AG09309 (cell line): ENCODE measurements around the gene TUBE1.

Experiments
- DNase-seq: peaks from one replicate; pipeline ENCODE4 v3.0.0-alpha.2; 2010; ENCODE audit warnings: low read depth
- H3K4me3 ChIP-seq: 2 replicates; pipeline ENCODE4 v1.5.1; 2011; ENCODE audit warnings: mild to moderate bottlenecking, low read depth, low read length, moderate library complexity; ENCODE audit not compliant: control insufficient read depth
- CTCF ChIP-seq: IDR thresholded peaks from 2 replicates; pipeline ENCODE4 v1.5.1; 2011; ENCODE audit warnings: mild to moderate bottlenecking, low read depth, low read length, inconsistent platforms; ENCODE audit not compliant: insufficient read depth, control insufficient read depth; ENCODE audit errors: missing control alignments

The TUBE1 gene

GRCh38 chr6:112066606-112067005 is 20.7 kb downstream of the TUBE1 start:
- TF ChIP-seq CTCF, result no peak
- no peak for DNase-seq
- no peak overlapping the region for H3K4me3 ChIP-seq

GRCh38 chr6:112065426-112065986 is 21.8 kb downstream of the TUBE1 start:
- no peak for TF ChIP-seq CTCF
- no peak for DNase-seq
- no peak overlapping the region for H3K4me3 ChIP-seq

GRCh38 chr6:112062966-112063365 is 24.3 kb downstream of the TUBE1 start:
- no peak for TF ChIP-seq CTCF
- no peak for DNase-seq
- no peak overlapping the region for H3K4me3 ChIP-seq

GRCh38 chr6:112061605-112062004 is 25.7 kb downstream of the TUBE1 start:
- no peak for TF ChIP-seq CTCF
- no peak for DNase-seq
- H3K4me3 ChIP-seq, result no peak overlapping the region

- TF ChIP-seq CTCF, result no peak
- DNase-seq, result no peak
- no peak overlapping the region for H3K4me3 ChIP-seq
These were observed 28.8 kb downstream of the TUBE1 start for GRCh38 chr6:112058243-112059032.

- H3K4me3 ChIP-seq, result no peak overlapping the region
- TF ChIP-seq CTCF, result no peak
- no peak for DNase-seq
These were observed 32.6 kb downstream of the TUBE1 start for GRCh38 chr6:112054555-112055190.
